ENCODE results near the gene RABGGTA.
A peak's percentile ranks its signal among the peaks of the same experiment; 100 is the strongest.

Gene RABGGTA

GRCh38 chr14:24281636-24282035 lies 10.2 kb upstream of the RABGGTA start:
- no peak for TF ChIP-seq EGR1 (IDR thresholded peaks at IDR 0.05)
- no peak for TF ChIP-seq YY1 (IDR thresholded peaks at IDR 0.05; ENCODE audit: low read depth)
- TF ChIP-seq TCF12 (IDR thresholded peaks at IDR 0.05; ENCODE audit: low read depth), result no peak
- no peak for TF ChIP-seq CREB1 (IDR thresholded peaks at IDR 0.05; ENCODE audit: low read depth)
- no peak for TF ChIP-seq USF1 (IDR thresholded peaks at IDR 0.05)
- TF ChIP-seq TAF1 (IDR thresholded peaks at IDR 0.05; ENCODE audit: low read depth), result no peak
- TF ChIP-seq ZBTB7A (IDR thresholded peaks at IDR 0.05; ENCODE audit: low read depth), result no peak
- no peak for TF ChIP-seq REST (IDR thresholded peaks at IDR 0.05; ENCODE audit: low read depth)
- TF ChIP-seq MAX (IDR thresholded peaks at IDR 0.05), result no peak
- TF ChIP-seq RAD21 (IDR thresholded peaks at IDR 0.05; ENCODE audit: low read depth), result no peak
- no peak for TF ChIP-seq CEBPB (IDR thresholded peaks at IDR 0.05)
- no peak for TF ChIP-seq TEAD4 (IDR thresholded peaks at IDR 0.05)
- TF ChIP-seq EP300 (IDR thresholded peaks at IDR 0.05; ENCODE audit: borderline replicate concordance), result no peak
- no peak for TF ChIP-seq NFIC (IDR thresholded peaks at IDR 0.05)
- TF ChIP-seq FOXM1 (IDR thresholded peaks at IDR 0.05; ENCODE audit: borderline replicate concordance, low read depth), result no peak

GRCh38 chr14:24280797-24281460 lies 9.5 kb upstream of the RABGGTA start:
- no peak for TF ChIP-seq MAX (IDR thresholded peaks at IDR 0.05)
- TF ChIP-seq REST (IDR thresholded peaks at IDR 0.05; ENCODE audit: low read depth), result no peak
- no peak for TF ChIP-seq NFIC (IDR thresholded peaks at IDR 0.05)
- TF ChIP-seq TEAD4 (IDR thresholded peaks at IDR 0.05), result no peak

GRCh38 chr14:24279301-24280186 lies 8.1 kb upstream of the RABGGTA start:
- TF ChIP-seq NFIC (IDR thresholded peaks at IDR 0.05) (0 out of 2 replicates have a peak, but pooled peaks have one; percentile 10), REST (IDR thresholded peaks at IDR 0.05; ENCODE audit: low read depth) (no peak), USF1 (IDR thresholded peaks at IDR 0.05) (no peak), FOXM1 (IDR thresholded peaks at IDR 0.05; ENCODE audit: borderline replicate concordance, low read depth) (no peak), TAF1 (IDR thresholded peaks at IDR 0.05; ENCODE audit: low read depth) (no peak)

GRCh38 chr14:24278424-24278823 lies 7.0 kb upstream of the RABGGTA start:
- TF ChIP-seq ZBTB7A (IDR thresholded peaks at IDR 0.05; ENCODE audit: low read depth) (no peak), TAF1 (IDR thresholded peaks at IDR 0.05; ENCODE audit: low read depth) (no peak), EGR1 (IDR thresholded peaks at IDR 0.05) (no peak), RAD21 (IDR thresholded peaks at IDR 0.05; ENCODE audit: low read depth) (no peak), EP300 (IDR thresholded peaks at IDR 0.05; ENCODE audit: borderline replicate concordance) (no peak), YY1 (IDR thresholded peaks at IDR 0.05; ENCODE audit: low read depth) (no peak), USF1 (IDR thresholded peaks at IDR 0.05) (no peak)

Data from Ishikawa (cell line).